Mesothelial cell of epicardium (in vitro differentiated cells): ENCODE measurements around the gene CHST12. TPM values are rescaled to one million over a fixed set of nuclear protein-coding genes. Genes with fewer than 3 reads are reported as not detected.

Experiments
- DNase-seq, 2 experiments: peaks; one replicate each; pipeline ENCODE4 v3.0.0; 2021; ENCODE audit warnings: low spot score in 2 of 2; ENCODE audit not compliant: unreplicated experiment in 2 of 2
- H3K27ac Mint-ChIP-seq: 2 replicates; pipeline ENCODE4 v1.8.0; 2021; ENCODE audit warnings: mixed read lengths
- H3K27me3 Mint-ChIP-seq: 2 replicates; pipeline ENCODE4 v1.8.0; 2021; ENCODE audit warnings: low read depth, mixed read lengths
- H3K36me3 Mint-ChIP-seq: 2 replicates; pipeline ENCODE4 v1.8.0; 2021; ENCODE audit warnings: mixed read lengths
- H3K4me1 Mint-ChIP-seq: 2 replicates; pipeline ENCODE4 v1.8.0; 2021; ENCODE audit warnings: mixed read lengths
- H3K4me3 Mint-ChIP-seq: 2 replicates; pipeline ENCODE4 v1.8.0; 2021; ENCODE audit warnings: mild to moderate bottlenecking, moderate library complexity, mixed read lengths
- H3K9me3 Mint-ChIP-seq: 2 replicates; pipeline ENCODE4 v1.8.0; 2021; ENCODE audit warnings: mixed read lengths
- CTCF ChIP-seq: fragments of 200-600 bp; sonication (generic); IDR thresholded peaks from one replicate; pipeline ENCODE4 v1.5.0; 2021; ENCODE audit warnings: antibody characterized with exemption; ENCODE audit not compliant: unreplicated experiment
- total RNA-seq: library from RNA; stranded (reverse); gene quantifications from 3 replicates; pipeline ENCODE4 v1.2.1, GENCODE V29; 2021

The CHST12 gene
- total RNA-seq, 1 donor from 2014 or later = 20.4 TPM

- Mint-ChIP-seq H3K27me3 (no peaks in the 10 kb centered on the region), H3K4me1 (peaks cover 16% of the 10 kb centered on the region), H3K27ac (no peak overlapping the region), H3K9me3 (no peaks in the 10 kb centered on the region), H3K36me3 (peaks cover 23% of the 10 kb centered on the region), H3K4me3 (no peak overlapping the region)
- TF ChIP-seq CTCF = no peak
- no peak for DNase-seq
These were observed 33.7 kb downstream of the CHST12 start for GRCh38 chr7:2437136-2437535.

GRCh38 chr7:2437537-2438148, 34.2 kb downstream of the CHST12 start:
- H3K4me1 Mint-ChIP-seq = peaks cover 16% of the 10 kb centered on the region
- no peaks in the 10 kb centered on the region for H3K9me3 Mint-ChIP-seq
- H3K36me3 Mint-ChIP-seq = peaks cover 21% of the 10 kb centered on the region
- DNase-seq = no peak
- H3K27ac Mint-ChIP-seq = no peak overlapping the region
- H3K27me3 Mint-ChIP-seq = no peaks in the 10 kb centered on the region
- TF ChIP-seq CTCF = no peak
- no peak overlapping the region for H3K4me3 Mint-ChIP-seq

- H3K27ac Mint-ChIP-seq = no peak overlapping the region
- no peaks in the 10 kb centered on the region for H3K27me3 Mint-ChIP-seq
These were observed 34.8 kb downstream of the CHST12 start for GRCh38 chr7:2438186-2438585.

GRCh38 chr7:2438775-2439174, 35.4 kb downstream of the CHST12 start:
- Mint-ChIP-seq H3K27ac (no peak overlapping the region), H3K4me3 (no peak overlapping the region), H3K36me3 (peaks cover 13% of the 10 kb centered on the region), H3K27me3 (no peaks in the 10 kb centered on the region), H3K9me3 (no peaks in the 10 kb centered on the region), H3K4me1 (peaks cover 16% of the 10 kb centered on the region)
- no peak for DNase-seq
- no peak for TF ChIP-seq CTCF

More at GRCh38 chr7:2438186-2438585, 34.8 kb downstream of the CHST12 start:
- DNase-seq = no peak
- Mint-ChIP-seq H3K36me3 (peaks cover 19% of the 10 kb centered on the region), H3K4me3 (no peak overlapping the region), H3K9me3 (no peaks in the 10 kb centered on the region), H3K4me1 (peaks cover 16% of the 10 kb centered on the region)
- no peak for TF ChIP-seq CTCF

GRCh38 chr7:2440608-2441245, 37.3 kb downstream of the CHST12 start:
- Mint-ChIP-seq H3K4me1 (peaks cover 16% of the 10 kb centered on the region), H3K36me3 (peaks cover 4% of the 10 kb centered on the region), H3K9me3 (no peaks in the 10 kb centered on the region), H3K4me3 (no peak overlapping the region), H3K27ac (peak overlapping the region; percentile 93), H3K27me3 (no peaks in the 10 kb centered on the region)
- no peak for DNase-seq
- no peak for TF ChIP-seq CTCF
